Endothelial cell of umbilical vein (primary cell): ENCODE results near the gene RHCE. TPM values are rescaled to one million over a fixed set of nuclear protein-coding genes. Genes with fewer than 3 reads are reported as not detected.

Source experiments
- BruUV-seq: library from RNA; stranded (reverse); fragments of 400-500 nt; replicated peaks from 2 replicates; lab custom pipeline; 2021; lab: Mats Ljungman, UMichigan
- CTCF ChIA-PET: fragments of 300-600, 350-600 bp; sonication (Branson Sonifier 250); formaldehyde crosslinking; loops from one replicate; lab custom pipeline; 2021; ENCODE audit warnings: antibody characterized with exemption, inconsistent platforms; lab: Charles Lee
- POLR2A ChIA-PET: fragments of 300-600, 350-600 bp; sonication (Branson Sonifier 250); formaldehyde crosslinking; loops from one replicate; lab custom pipeline; 2021; ENCODE audit warnings: antibody characterized with exemption, inconsistent platforms; lab: Charles Lee
- DNase-seq: peaks from one replicate; pipeline ENCODE4 v3.0.0-alpha.2; 2011; ENCODE audit warnings: low read depth, low spot score
- FAIRE-seq: peaks from 2 replicates; lab custom pipeline; 2011; peaks lifted over from hg19 to GRCh38; lab: Jason Lieb, UNC
- H2AFZ ChIP-seq: 2 replicates; pipeline ENCODE4 v1.6.0; 2012; ENCODE audit warnings: low read depth, low read length, control low read depth, inconsistent platforms
- H3K27ac ChIP-seq: 2 replicates; pipeline ENCODE4 v1.5.1; 2011; ENCODE audit warnings: low read depth, mild to moderate bottlenecking, control low read depth, low read length, moderate library complexity; ENCODE audit not compliant: insufficient read depth
- H3K27me3 ChIP-seq, 2 experiments: 2 replicates each; pipeline versions ENCODE4 v1.6.0 to v1.6.1; 2011; ENCODE audit warnings: low read length in 2 of 2, mixed read lengths in 1 of 2; ENCODE audit not compliant: control insufficient read depth in 2 of 2, insufficient read depth in 2 of 2
- H3K36me3 ChIP-seq, 2 experiments: 2 replicates in 1 of 2; 3 replicates in 1 of 2; pipeline ENCODE4 v1.5.1; 2011; ENCODE audit warnings: low read length in 2 of 2, mild to moderate bottlenecking in 1 of 2, moderate library complexity in 1 of 2; ENCODE audit not compliant: control insufficient read depth in 2 of 2, insufficient read depth in 2 of 2; ENCODE audit errors: extremely low read depth in 1 of 2
- H3K4me1 ChIP-seq: 3 replicates; pipeline ENCODE4 v1.5.1; 2011; ENCODE audit warnings: mild to moderate bottlenecking, low read length; ENCODE audit not compliant: control insufficient read depth, insufficient read depth; ENCODE audit errors: extremely low read depth
- H3K4me2 ChIP-seq: 2 replicates; pipeline ENCODE4 v1.6.1; 2011; ENCODE audit warnings: low read length, control low read depth, mixed read lengths; ENCODE audit not compliant: insufficient read depth
- H3K4me3 ChIP-seq, 3 experiments: fragments of 200-600 bp in 1 of 3; sonication (generic), shearing (Covaris generic) in 1 of 3; replicated peaks in 1 of 3; 2 replicates each; pipeline ENCODE4 v1.5.1; 2011 to 2016; ENCODE audit warnings: control low read depth in 3 of 3, low read length in 3 of 3, mild to moderate bottlenecking in 2 of 3, inconsistent platforms in 1 of 3, low read depth in 1 of 3, moderate library complexity in 1 of 3; ENCODE audit not compliant: insufficient read depth in 1 of 3
- H3K79me2 ChIP-seq: 2 replicates; pipeline ENCODE4 v1.6.0; 2012; ENCODE audit warnings: low read length, inconsistent platforms; ENCODE audit not compliant: control insufficient read depth, insufficient read depth
- H3K9ac ChIP-seq: replicated peaks from 2 replicates; pipeline ENCODE3; 2011; ENCODE audit warnings: low read length, control low read depth; ENCODE audit not compliant: insufficient read depth; ENCODE audit errors: extremely low read depth
- H3K9me1 ChIP-seq: replicated peaks from 3 replicates; pipeline ENCODE4 v1.6.0; 2011; ENCODE audit warnings: mild to moderate bottlenecking, low read length; ENCODE audit not compliant: control insufficient read depth, insufficient read depth; ENCODE audit errors: extremely low read depth
- H3K9me3 ChIP-seq: replicated peaks from 2 replicates; pipeline ENCODE4 v1.5.1; 2012; ENCODE audit warnings: low read length, inconsistent platforms; ENCODE audit not compliant: control insufficient read depth, insufficient read depth
- H4K20me1 ChIP-seq: replicated peaks from 2 replicates; pipeline ENCODE3; 2011; ENCODE audit warnings: mild to moderate bottlenecking, low read length; ENCODE audit not compliant: control insufficient read depth, insufficient read depth; ENCODE audit errors: extremely low read depth
- EZH2 ChIP-seq: IDR thresholded peaks from 2 replicates; pipeline ENCODE4 v1.6.1; 2012; ENCODE audit warnings: borderline replicate concordance, low read depth, mild to moderate bottlenecking, moderate library complexity, low read length, inconsistent platforms; ENCODE audit not compliant: severe bottlenecking
- FOS ChIP-seq: IDR thresholded peaks from 2 replicates; pipeline ENCODE4 v1.6.1; 2011; ENCODE audit warnings: mild to moderate bottlenecking, low read length, moderate library complexity, borderline replicate concordance; ENCODE audit not compliant: insufficient read depth
- GATA2 ChIP-seq: IDR thresholded peaks from 2 replicates; pipeline ENCODE4 v1.7.0; 2011; ENCODE audit warnings: low read depth, mild to moderate bottlenecking, moderate library complexity, mixed read lengths, low read length; ENCODE audit not compliant: insufficient read length, insufficient read depth
- JUN ChIP-seq: IDR thresholded peaks from 2 replicates; pipeline ENCODE4 v1.6.1; 2011; ENCODE audit warnings: borderline replicate concordance, low read depth; ENCODE audit not compliant: insufficient read length, insufficient read depth
- POLR2A ChIP-seq: IDR thresholded peaks from 2 replicates; pipeline ENCODE4 v1.6.1; 2012; ENCODE audit warnings: low read depth, mild to moderate bottlenecking, control low read depth, low read length
- POLR2AphosphoS5 ChIP-seq: IDR thresholded peaks from 2 replicates; pipeline ENCODE4 v1.6.1; 2012; ENCODE audit warnings: low read depth, mild to moderate bottlenecking, control low read depth, low read length, moderate library complexity; ENCODE audit not compliant: insufficient read depth
- dilution Hi-C: fragments of 300-500 bp; cut with MboI; formaldehyde crosslinking; loops from one replicate; pipeline ENCODE4 v1.15.0; 2019; ENCODE audit warnings: low sequenced_read_pairs; ENCODE audit not compliant: extremely low pct_ligation_motif_present
- intact Hi-C: fragments of 100-400 bp; cut with micrococcal nuclease; formaldehyde crosslinking; loops from one replicate; pipeline ENCODE4 v1.10.0; 2022
- polyA plus RNA-seq, 4 experiments: library from polyadenylated mRNA; depleted of rRNA in 3 of 4; stranded (reverse) in 3 of 4; unstranded in 1 of 4; fragments of >200 nt; gene quantifications; 2 replicates each; pipeline versions ENCODE4 v1.2.1 to v1.2.3, GENCODE V29; 2011 to 2012; ENCODE audit warnings: missing spikeins in 1 of 4
- total RNA-seq: library from RNA; stranded (reverse); gene quantifications from 2 replicates; pipeline ENCODE4 v1.2.3, GENCODE V29; 2021
- TF ChIP-seq, protein P1 (sequence below): IDR thresholded peaks from 2 replicates; pipeline ENCODE4 v1.6.1; 2011; ENCODE audit not compliant: insufficient read depth, insufficient read length

The RHCE gene
- total and polyA plus RNA-seq, 2 donors (not counting 3 experiments of a cell fraction or from before 2014, with no cell fraction given): 0.07 TPM; not detected in 1

DNA sequence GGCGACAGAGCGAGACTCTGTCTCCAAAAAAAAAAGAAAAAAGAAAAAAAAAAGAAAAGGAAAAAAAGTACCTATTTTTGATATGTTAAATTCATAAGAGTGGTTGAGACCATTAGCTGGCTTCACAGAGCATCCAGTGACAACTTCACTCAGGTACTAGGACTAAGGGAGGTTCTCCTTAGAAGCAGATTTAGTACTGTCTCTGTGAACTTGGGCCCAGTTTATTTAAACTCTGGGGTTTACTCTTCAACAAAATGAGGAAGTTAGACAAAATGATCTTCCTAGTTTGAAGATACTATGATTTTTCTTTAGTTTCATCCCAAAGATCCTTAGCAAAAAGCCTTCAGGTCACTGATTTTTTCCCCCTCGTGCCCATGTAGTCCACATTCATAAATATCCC lies 31.3 kb upstream of the RHCE start:
- TF ChIP-seq GATA2: no peak
- TF ChIP-seq POLR2A: no peak
- TF ChIP-seq, protein P1, sequence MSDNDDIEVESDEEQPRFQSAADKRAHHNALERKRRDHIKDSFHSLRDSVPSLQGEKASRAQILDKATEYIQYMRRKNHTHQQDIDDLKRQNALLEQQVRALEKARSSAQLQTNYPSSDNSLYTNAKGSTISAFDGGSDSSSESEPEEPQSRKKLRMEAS: no peak
- TF ChIP-seq FOS: no peak
- TF ChIP-seq EZH2: no peak
- H3K79me2 ChIP-seq: no peaks in the 10 kb centered on the region
- no peak overlapping the region for H3K9ac ChIP-seq
- ChIA-PET POLR2A (no interaction called here), CTCF (no interaction called here)
- DNase-seq (no peak), FAIRE-seq (no peak)
- no peaks in the 10 kb centered on the region for H3K9me3 ChIP-seq
- H3K9me1 ChIP-seq: no peaks in the 10 kb centered on the region
- no peaks in the 10 kb centered on the region for H4K20me1 ChIP-seq
- H3K4me3 ChIP-seq: no peak overlapping the region
- intact Hi-C loops: no loop called here
- no TSS peak for BruUV-seq
- H3K4me2 ChIP-seq: no peak overlapping the region
- H3K27me3 ChIP-seq: no peaks in the 10 kb centered on the region
- dilution Hi-C loops: no loop called here
- H2AFZ ChIP-seq: no peak overlapping the region
- peaks cover 0 to 6% of the 10 kb centered on the region in 2 experiments for H3K36me3 ChIP-seq
- no peaks in the 10 kb centered on the region for H3K4me1 ChIP-seq
- H3K27ac ChIP-seq: no peak overlapping the region

DNA sequence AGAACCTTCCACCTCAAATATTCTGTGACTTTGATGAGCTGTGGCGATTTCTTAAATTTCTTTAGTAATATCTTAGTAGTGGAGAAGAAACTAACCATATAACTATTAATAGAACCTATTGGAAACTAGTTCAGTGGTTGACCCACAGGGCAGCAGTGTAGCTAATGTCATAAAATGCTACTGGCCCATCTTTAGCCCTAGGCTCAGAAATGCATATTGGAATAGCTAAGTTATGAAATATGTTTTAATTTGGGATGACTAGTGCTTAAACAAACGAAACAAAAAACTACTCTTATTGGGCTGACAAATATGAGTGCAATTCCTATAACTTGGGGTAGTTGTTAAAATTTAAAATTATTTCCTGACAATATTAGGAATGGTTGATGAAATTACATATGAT lies 30.3 kb upstream of the RHCE start:
- CTCF ChIA-PET: interaction anchor here (0.9 to 1.8 kb wide), 8 partner anchors 9 to 37 kb away, joined by 3 to 12 read pairs (median 3); partner anchors contain the start of gene MACO1
- Histone ChIP-seq H3K27ac (no peak overlapping the region), H3K9me3 (no peaks in the 10 kb centered on the region), H4K20me1 (no peaks in the 10 kb centered on the region), H2AFZ (no peak overlapping the region), H3K9ac (no peak overlapping the region), H3K4me1 (no peaks in the 10 kb centered on the region), H3K4me2 (no peak overlapping the region), H3K9me1 (no peaks in the 10 kb centered on the region), H3K27me3 (no peaks in the 10 kb centered on the region), H3K36me3 (peaks cover 0 to 4% of the 10 kb centered on the region in 2 experiments), H3K79me2 (peaks cover 5% of the 10 kb centered on the region), H3K4me3 (no peak overlapping the region)
- intact Hi-C loops: no loop called here
- DNase-seq (no peak), FAIRE-seq (no peak)
- TF ChIP-seq POLR2AphosphoS5: no peak
- no peak for TF ChIP-seq EZH2
- no peak for TF ChIP-seq POLR2A
- TF ChIP-seq, protein P1: no peak
- no peak for TF ChIP-seq JUN
- no peak for TF ChIP-seq FOS
- TF ChIP-seq GATA2: no peak
- no TSS peak for BruUV-seq
- dilution Hi-C loops: no loop called here
- POLR2A ChIA-PET: no interaction called here
